Stimulated activated CD8-positive, alpha-beta memory T cell treated with anti-CD3 and anti-CD28 coated beads, Interleukin-12 subunit alpha, Interleukin-12 subunit beta, amount 100 ng/mL, for 24 hours (primary cell): ENCODE measurements around the gene TMEM79.
"Not testable (repeated sequence)": the region's sequence is repeated elsewhere in the genome, so short reads cannot be mapped to it uniquely, and the experiment has no call there.

Experiments
- DNase-seq: peaks from one replicate; pipeline ENCODE4 v3.0.0-alpha.2; 2020; ENCODE audit errors: extremely low read depth

The TMEM79 gene

GRCh38 chr1:156303241-156303640, 19.1 kb downstream of the TMEM79 start:
- DNase-seq = no peak

GRCh38 chr1:156305215-156305614, 21.1 kb downstream of the TMEM79 start:
- DNase-seq = no peak

- DNase-seq = no peak
Observed at GRCh38 chr1:156308078-156308477, 24.0 kb downstream of the TMEM79 start.

GRCh38 chr1:156310962-156311361, 26.8 kb downstream of the TMEM79 start:
- DNase-seq = no peak

- DNase-seq = no peak
Observed at GRCh38 chr1:156316909-156317308, 32.8 kb downstream of the TMEM79 start.

GRCh38 chr1:156319664-156320063, 35.5 kb downstream of the TMEM79 start:
- DNase-seq = no peak

- no peak for DNase-seq
Observed at GRCh38 chr1:156320560-156320959, 36.4 kb downstream of the TMEM79 start.

- not testable (repeated sequence) for DNase-seq
Observed at GRCh38 chr1:156323179-156323578, 39.1 kb downstream of the TMEM79 start.

GRCh38 chr1:156336242-156336641, 52.1 kb downstream of the TMEM79 start:
- DNase-seq = no peak

GRCh38 chr1:156337052-156337887, 53.1 kb downstream of the TMEM79 start:
- no peak for DNase-seq

- no peak for DNase-seq
Observed at GRCh38 chr1:156337888-156338179, 53.7 kb downstream of the TMEM79 start.

GRCh38 chr1:156338180-156338976, 54.3 kb downstream of the TMEM79 start, which contains the start of the genes CCT3 and TSACC:
Gene CCT3 (minus strand): TSS chr1:156338292. CDS start chr1:156338184, 108 bp downstream.
Gene TSACC (plus strand): TSS chr1:156338526. CDS start chr1:156339758, 1,232 bp downstream.
- DNase-seq = peak; percentile 96
